ENCODE results near the gene LACTBL1. TPM values are rescaled to one million over a fixed set of nuclear protein-coding genes. Genes with fewer than 3 reads are reported as not detected.

LACTBL1 gene
- total RNA-seq, 2 donors from 2014 or later: not detected

DNA sequence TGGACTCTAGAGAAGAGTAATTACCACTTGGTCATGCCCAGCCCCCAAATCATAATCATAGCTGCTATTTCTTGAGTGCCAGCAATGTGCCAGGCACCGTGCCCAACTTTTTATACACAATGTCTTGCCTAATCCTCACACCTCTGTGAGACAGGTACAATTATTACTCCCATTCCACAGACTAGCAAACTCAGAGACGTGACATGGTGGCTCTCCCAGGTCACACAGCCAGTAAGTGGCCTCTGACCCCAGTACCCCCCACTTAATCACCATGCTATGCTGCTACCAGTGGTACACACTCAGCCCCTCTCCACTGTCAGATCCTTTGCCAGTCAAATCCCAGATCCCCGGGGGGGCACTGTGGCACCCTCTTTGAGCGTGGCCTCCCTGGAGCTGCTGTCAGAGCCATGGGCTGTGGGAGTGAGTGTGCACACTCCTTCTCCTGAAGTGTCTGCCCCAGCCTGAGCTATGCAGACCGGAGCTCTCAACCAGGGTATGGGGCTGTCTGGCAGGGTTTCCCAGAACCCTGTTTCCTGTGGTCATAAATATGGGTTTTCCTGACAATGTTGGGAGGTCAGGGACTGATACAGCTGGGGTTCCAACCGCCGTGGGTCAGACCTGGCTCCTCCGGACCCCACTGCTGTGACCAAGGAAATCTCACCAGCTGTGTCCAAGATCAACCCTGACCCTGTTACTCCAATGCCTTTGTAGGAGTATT lies 51.8 kb downstream of the LACTBL1 start:
- intact Hi-C loops (cut with DNase I): no loop called here
- TF ChIP-seq, protein P1, sequence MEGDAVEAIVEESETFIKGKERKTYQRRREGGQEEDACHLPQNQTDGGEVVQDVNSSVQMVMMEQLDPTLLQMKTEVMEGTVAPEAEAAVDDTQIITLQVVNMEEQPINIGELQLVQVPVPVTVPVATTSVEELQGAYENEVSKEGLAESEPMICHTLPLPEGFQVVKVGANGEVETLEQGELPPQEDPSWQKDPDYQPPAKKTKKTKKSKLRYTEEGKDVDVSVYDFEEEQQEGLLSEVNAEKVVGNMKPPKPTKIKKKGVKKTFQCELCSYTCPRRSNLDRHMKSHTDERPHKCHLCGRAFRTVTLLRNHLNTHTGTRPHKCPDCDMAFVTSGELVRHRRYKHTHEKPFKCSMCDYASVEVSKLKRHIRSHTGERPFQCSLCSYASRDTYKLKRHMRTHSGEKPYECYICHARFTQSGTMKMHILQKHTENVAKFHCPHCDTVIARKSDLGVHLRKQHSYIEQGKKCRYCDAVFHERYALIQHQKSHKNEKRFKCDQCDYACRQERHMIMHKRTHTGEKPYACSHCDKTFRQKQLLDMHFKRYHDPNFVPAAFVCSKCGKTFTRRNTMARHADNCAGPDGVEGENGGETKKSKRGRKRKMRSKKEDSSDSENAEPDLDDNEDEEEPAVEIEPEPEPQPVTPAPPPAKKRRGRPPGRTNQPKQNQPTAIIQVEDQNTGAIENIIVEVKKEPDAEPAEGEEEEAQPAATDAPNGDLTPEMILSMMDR (IDR thresholded peaks at IDR 0.05): no peak
- no peak for DNase-seq

GRCh38 chr1:22920026-22920733 lies 52.5 kb downstream of the LACTBL1 start:
- Histone ChIP-seq H3K9me3 (no peaks in the 10 kb centered on the region), H3K4me3 (no peak overlapping the region)
- TF ChIP-seq, protein P1 (IDR thresholded peaks at IDR 0.05): no peak

More for the DNA sequence above, 51.8 kb downstream of the LACTBL1 start:
- Histone ChIP-seq H3K36me3 (no peaks in the 10 kb centered on the region), H3K4me1 (no peaks in the 10 kb centered on the region), H3K9me3 (no peaks in the 10 kb centered on the region), H3K27ac (no peak overlapping the region), H3K9ac (ENCODE audit: low read depth in 2 of 2, low read length in 2 of 2) (no peak overlapping the region), H3K4me3 (no peak overlapping the region), H3K27me3 (no peaks in the 10 kb centered on the region)

DNA sequence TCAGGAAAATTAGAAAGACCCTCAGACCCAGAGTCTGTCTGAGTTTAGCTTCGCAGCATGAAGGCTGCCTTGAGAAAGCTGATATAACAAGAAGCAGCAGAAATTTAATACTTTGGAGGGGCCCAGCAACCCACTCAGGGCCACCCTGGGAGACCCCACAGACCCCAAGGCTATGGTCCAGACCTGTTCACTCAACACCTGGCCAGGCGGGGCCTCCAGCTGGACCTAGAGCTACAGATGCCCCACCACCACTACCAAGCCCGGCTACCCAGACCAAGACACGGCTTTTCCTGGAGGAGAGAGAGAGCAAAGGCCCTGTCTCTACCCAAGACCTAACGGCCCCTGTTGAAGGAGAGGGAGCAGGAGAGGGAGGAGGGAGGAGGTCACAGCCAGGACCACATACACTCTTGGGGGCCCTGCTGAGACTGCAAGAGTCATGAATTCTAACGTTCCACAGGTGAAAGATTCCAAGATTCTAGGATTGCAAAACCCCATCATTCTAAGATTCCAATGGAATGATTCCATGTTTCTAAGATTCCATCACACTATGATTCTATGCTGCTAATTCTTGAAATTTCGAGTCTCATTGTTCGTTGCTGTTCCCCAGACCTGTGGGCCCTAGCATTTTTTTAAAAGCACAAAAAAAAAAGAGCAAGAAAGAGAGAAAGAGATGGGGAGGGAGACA lies 53.2 kb downstream of the LACTBL1 start:
- H3K27ac ChIP-seq: no peak overlapping the region
- DNase-seq: no peak
- H3K9me3 ChIP-seq: no peaks in the 10 kb centered on the region
- intact Hi-C loops (cut with DNase I): no loop called here
- H3K36me3 ChIP-seq: no peaks in the 10 kb centered on the region
- TF ChIP-seq, protein P1 (IDR thresholded peaks at IDR 0.05): no peak
- H3K4me3 ChIP-seq: no peak overlapping the region
- H3K9ac ChIP-seq (ENCODE audit: low read depth in 2 of 2, low read length in 2 of 2): no peak overlapping the region
- H3K4me1 ChIP-seq: no peaks in the 10 kb centered on the region
- H3K27me3 ChIP-seq: no peaks in the 10 kb centered on the region

More at GRCh38 chr1:22920026-22920733, 52.5 kb downstream of the LACTBL1 start:
- Histone ChIP-seq H3K9ac (ENCODE audit: low read depth in 2 of 2, low read length in 2 of 2) (no peak overlapping the region), H3K36me3 (no peaks in the 10 kb centered on the region), H3K4me1 (no peaks in the 10 kb centered on the region), H3K27me3 (no peaks in the 10 kb centered on the region), H3K27ac (no peak overlapping the region)
- no peak for DNase-seq
- intact Hi-C loops (cut with DNase I): no loop called here

DNA sequence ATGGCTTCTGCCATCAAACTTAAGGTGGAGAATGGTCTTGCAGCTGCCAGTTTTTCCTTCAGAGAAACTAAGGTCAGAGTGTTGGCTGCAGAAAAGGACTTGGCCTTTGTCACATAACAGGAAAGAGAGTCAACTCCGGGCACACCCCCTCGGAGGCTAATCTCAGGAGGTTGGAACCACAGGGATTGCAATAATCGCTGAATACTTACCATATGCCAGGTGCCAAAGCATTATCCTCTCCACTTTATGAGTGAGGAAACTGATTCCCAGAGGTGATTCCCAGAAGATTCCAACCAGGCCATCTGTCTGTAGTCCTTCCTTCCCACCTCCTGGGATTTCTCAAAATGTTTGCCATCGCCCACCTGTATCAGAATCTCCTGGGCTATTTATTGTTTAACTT lies 54.0 kb downstream of the LACTBL1 start:
- H3K9me3 ChIP-seq: no peaks in the 10 kb centered on the region
- no peak overlapping the region for H3K4me3 ChIP-seq
- DNase-seq: no peak
- intact Hi-C loops (cut with DNase I): no loop called here
- no peak overlapping the region for H3K9ac ChIP-seq (ENCODE audit: low read depth in 2 of 2, low read length in 2 of 2)
- no peaks in the 10 kb centered on the region for H3K36me3 ChIP-seq
- no peaks in the 10 kb centered on the region for H3K27me3 ChIP-seq
- TF ChIP-seq, protein P1 (IDR thresholded peaks at IDR 0.05): no peak
- H3K27ac ChIP-seq: no peak overlapping the region
- H3K4me1 ChIP-seq: no peaks in the 10 kb centered on the region

GRCh38 chr1:22917989-22918388 lies 54.7 kb downstream of the LACTBL1 start:
- intact Hi-C loops (cut with DNase I): no loop called here
- Histone ChIP-seq H3K9ac (ENCODE audit: low read depth in 2 of 2, low read length in 2 of 2) (no peak overlapping the region), H3K36me3 (no peaks in the 10 kb centered on the region), H3K27ac (no peak overlapping the region), H3K4me3 (no peak overlapping the region), H3K4me1 (no peaks in the 10 kb centered on the region), H3K9me3 (no peaks in the 10 kb centered on the region), H3K27me3 (no peaks in the 10 kb centered on the region)
- TF ChIP-seq, protein P1 (IDR thresholded peaks at IDR 0.05): no peak
- no peak for DNase-seq

Measured in colonic mucosa (tissue), 4 donors.